ENCODE measurements around the gene FADS3.

DNA sequence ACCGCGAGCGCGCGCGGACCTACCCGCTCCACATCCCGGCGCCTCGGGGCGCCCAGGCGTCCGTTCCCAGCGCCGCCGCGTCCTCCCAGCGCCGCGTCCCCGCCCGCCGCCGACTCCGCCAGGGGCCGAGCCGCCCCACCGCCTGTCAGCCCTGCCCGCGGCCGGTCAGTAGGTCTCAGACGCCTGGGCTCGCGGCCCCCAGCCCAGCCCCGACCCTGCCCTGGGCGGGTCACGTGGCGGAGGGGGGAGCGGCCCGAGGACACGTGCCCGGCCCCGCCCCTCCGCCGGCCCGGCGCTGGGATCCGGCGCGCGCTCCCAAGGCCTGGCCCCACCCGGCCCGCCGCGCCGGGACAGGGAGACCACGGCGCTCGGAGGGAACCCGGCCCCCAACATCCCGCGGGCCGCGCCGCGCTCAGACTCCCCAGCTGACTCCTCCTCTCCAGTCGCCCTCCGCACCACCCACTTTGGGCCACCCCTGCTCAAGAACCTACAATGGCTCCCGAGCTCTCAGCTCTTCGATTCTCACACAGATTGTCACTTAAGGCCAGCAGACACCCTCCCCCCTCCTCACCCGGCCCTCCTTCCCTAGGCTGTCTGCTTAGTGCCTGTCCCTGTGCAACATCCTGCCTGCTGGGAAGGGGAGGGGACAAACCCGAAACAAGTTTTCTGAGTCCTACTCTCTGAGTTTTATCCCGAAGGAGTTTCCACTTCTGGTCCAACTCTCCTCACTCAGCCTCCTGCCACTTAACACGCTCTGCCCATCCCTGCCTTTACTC lies 26.2 kb upstream of the FADS3 start, which contains the start of gene RAB3IL1:
- TF ChIP-seq, protein P1, sequence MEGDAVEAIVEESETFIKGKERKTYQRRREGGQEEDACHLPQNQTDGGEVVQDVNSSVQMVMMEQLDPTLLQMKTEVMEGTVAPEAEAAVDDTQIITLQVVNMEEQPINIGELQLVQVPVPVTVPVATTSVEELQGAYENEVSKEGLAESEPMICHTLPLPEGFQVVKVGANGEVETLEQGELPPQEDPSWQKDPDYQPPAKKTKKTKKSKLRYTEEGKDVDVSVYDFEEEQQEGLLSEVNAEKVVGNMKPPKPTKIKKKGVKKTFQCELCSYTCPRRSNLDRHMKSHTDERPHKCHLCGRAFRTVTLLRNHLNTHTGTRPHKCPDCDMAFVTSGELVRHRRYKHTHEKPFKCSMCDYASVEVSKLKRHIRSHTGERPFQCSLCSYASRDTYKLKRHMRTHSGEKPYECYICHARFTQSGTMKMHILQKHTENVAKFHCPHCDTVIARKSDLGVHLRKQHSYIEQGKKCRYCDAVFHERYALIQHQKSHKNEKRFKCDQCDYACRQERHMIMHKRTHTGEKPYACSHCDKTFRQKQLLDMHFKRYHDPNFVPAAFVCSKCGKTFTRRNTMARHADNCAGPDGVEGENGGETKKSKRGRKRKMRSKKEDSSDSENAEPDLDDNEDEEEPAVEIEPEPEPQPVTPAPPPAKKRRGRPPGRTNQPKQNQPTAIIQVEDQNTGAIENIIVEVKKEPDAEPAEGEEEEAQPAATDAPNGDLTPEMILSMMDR (conservative IDR thresholded peaks at IDR 0.05 in 1 of 2, IDR thresholded peaks at IDR 0.05 in 1 of 2; ENCODE audit: extremely low read depth in 1 of 2, insufficient read depth in 1 of 2, low read depth in 1 of 2, low read length in 2 of 2), result no peak
- TF ChIP-seq EZH2 (IDR thresholded peaks at IDR 0.05; ENCODE audit: borderline replicate concordance, low read length), result peak; percentile 48
